Gastrocnemius medialis (tissue), 4 donors: ENCODE measurements around the gene DYNC2LI1.

Experiments
- POLR2A ChIP-seq, 2 donors: fragments of 450-650 bp; IDR thresholded peaks; one replicate each; pipeline ENCODE4 v1.6.1; 2017; ENCODE audit warnings: antibody characterized with exemption in 2 of 2, mild to moderate bottlenecking in 2 of 2, moderate library complexity in 2 of 2
- TF ChIP-seq, protein P1 (sequence below), 5 experiments: fragments of 450-650 bp in 3 of 5; fragments of 200-600 bp in 2 of 5; sonication (generic) in 2 of 5; IDR thresholded peaks in 4 of 5; conservative IDR thresholded peaks in 1 of 5; 1 replicate in 4 of 5; 2 replicates in 1 of 5; pipeline ENCODE4 v1.5.1; 2016 to 2019; ENCODE audit warnings: antibody characterized with exemption in 5 of 5, mild to moderate bottlenecking in 3 of 5, moderate library complexity in 3 of 5

DNA sequence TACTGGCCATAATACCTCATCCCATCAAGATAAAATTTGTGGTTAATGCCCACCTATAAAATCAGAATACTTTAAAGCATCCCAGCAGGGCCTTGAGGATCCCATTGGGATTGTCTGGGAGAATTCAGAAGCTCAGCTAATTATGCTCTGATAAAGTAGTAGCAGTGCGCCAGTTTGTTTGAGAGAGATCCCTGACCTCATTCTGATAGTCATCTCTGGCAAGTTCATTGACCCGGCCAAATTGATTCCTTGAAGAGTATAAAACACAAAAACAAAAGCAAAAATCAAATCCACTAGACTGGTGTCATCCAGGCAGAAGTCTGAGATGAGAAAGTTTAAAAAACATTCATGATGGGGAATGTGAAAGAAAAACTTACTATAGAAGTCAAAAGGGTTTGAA lies 50.7 kb downstream of the DYNC2LI1 start:
- TF ChIP-seq, protein P1, sequence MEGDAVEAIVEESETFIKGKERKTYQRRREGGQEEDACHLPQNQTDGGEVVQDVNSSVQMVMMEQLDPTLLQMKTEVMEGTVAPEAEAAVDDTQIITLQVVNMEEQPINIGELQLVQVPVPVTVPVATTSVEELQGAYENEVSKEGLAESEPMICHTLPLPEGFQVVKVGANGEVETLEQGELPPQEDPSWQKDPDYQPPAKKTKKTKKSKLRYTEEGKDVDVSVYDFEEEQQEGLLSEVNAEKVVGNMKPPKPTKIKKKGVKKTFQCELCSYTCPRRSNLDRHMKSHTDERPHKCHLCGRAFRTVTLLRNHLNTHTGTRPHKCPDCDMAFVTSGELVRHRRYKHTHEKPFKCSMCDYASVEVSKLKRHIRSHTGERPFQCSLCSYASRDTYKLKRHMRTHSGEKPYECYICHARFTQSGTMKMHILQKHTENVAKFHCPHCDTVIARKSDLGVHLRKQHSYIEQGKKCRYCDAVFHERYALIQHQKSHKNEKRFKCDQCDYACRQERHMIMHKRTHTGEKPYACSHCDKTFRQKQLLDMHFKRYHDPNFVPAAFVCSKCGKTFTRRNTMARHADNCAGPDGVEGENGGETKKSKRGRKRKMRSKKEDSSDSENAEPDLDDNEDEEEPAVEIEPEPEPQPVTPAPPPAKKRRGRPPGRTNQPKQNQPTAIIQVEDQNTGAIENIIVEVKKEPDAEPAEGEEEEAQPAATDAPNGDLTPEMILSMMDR (IDR thresholded peaks at IDR 0.05 in 4 of 5, conservative IDR thresholded peaks at IDR 0.05 in 1 of 5): no peak
- no peak for TF ChIP-seq POLR2A (IDR thresholded peaks at IDR 0.05)
